HEK293 (cell line): ENCODE measurements around the gene KDELR1.

ENCODE experiments used
- FEZF1 ChIP-seq: fragments of 450-650 bp; formaldehyde crosslinking; IDR thresholded peaks from 2 replicates; pipeline ENCODE4 v1.5.1; 2016; ENCODE audit warnings: missing biosample characterization, missing genetic modification characterization
- HOXC10 ChIP-seq: sonication (generic); formaldehyde crosslinking; IDR thresholded peaks from 2 replicates; pipeline ENCODE4 v1.8.1; 2023; ENCODE audit warnings: mild to moderate bottlenecking, missing genetic modification reagents
- KLF1 ChIP-seq: fragments of 450-650 bp; formaldehyde crosslinking; IDR thresholded peaks from 2 replicates; pipeline ENCODE4 v1.5.1; 2016; ENCODE audit warnings: missing biosample characterization, missing genetic modification characterization
- MEIS1 ChIP-seq: sonication (generic); formaldehyde crosslinking; IDR thresholded peaks from 2 replicates; pipeline ENCODE4 v1.8.1; 2022; ENCODE audit warnings: missing genetic modification reagents, mild to moderate bottlenecking, borderline replicate concordance
- MYNN ChIP-seq: fragments of 450-650 bp; formaldehyde crosslinking; IDR thresholded peaks from 2 replicates; pipeline ENCODE4 v1.5.1; 2016; ENCODE audit warnings: missing biosample characterization, missing genetic modification characterization, borderline replicate concordance
- PBX3 ChIP-seq: sonication (generic); formaldehyde crosslinking; IDR thresholded peaks from 2 replicates; pipeline ENCODE4 v1.8.1; 2022; ENCODE audit warnings: mild to moderate bottlenecking, moderate library complexity, missing genetic modification reagents
- RBAK ChIP-seq: fragments of 450-650 bp; formaldehyde crosslinking; IDR thresholded peaks from 2 replicates; pipeline ENCODE4 v1.5.1; 2016; ENCODE audit warnings: missing biosample characterization, missing genetic modification characterization
- TCF7L2 ChIP-seq: IDR thresholded peaks from 2 replicates; pipeline ENCODE4 v1.6.1; 2011; ENCODE audit warnings: low read depth, mild to moderate bottlenecking, inconsistent platforms, low read length, moderate library complexity, borderline replicate concordance
- YY2 ChIP-seq: fragments of 450-650 bp; formaldehyde crosslinking; IDR thresholded peaks from 2 replicates; pipeline ENCODE4 v1.5.1; 2016; ENCODE audit warnings: missing biosample characterization, missing genetic modification characterization
- ZBTB1 ChIP-seq: fragments of 450-650 bp; formaldehyde crosslinking; IDR thresholded peaks from 2 replicates; pipeline ENCODE4 v1.5.1; 2016; ENCODE audit warnings: missing biosample characterization, missing genetic modification characterization
- ZBTB44 ChIP-seq: fragments of 450-650 bp; IDR thresholded peaks from 2 replicates; pipeline ENCODE4 v1.5.1; 2018; ENCODE audit warnings: missing biosample characterization, mild to moderate bottlenecking, missing genetic modification characterization
- ZNF211 ChIP-seq: fragments of 450-650 bp; formaldehyde crosslinking; IDR thresholded peaks from 2 replicates; pipeline ENCODE4 v1.5.1; 2016; ENCODE audit warnings: low read depth, missing biosample characterization, missing genetic modification characterization
- ZNF239 ChIP-seq: fragments of 450-650 bp; formaldehyde crosslinking; IDR thresholded peaks from 2 replicates; pipeline ENCODE4 v1.5.1; 2016; ENCODE audit warnings: missing biosample characterization, missing genetic modification characterization
- ZNF280D ChIP-seq: fragments of 450-650 bp; formaldehyde crosslinking; IDR thresholded peaks from 2 replicates; pipeline ENCODE4 v1.5.1; 2016; ENCODE audit warnings: missing biosample characterization, missing genetic modification characterization
- ZNF292 ChIP-seq: fragments of 450-650 bp; formaldehyde crosslinking; IDR thresholded peaks from 2 replicates; pipeline ENCODE4 v1.5.1; 2016; ENCODE audit warnings: low read depth, missing biosample characterization, missing genetic modification characterization, borderline replicate concordance
- ZNF366 ChIP-seq: fragments of 450-650 bp; formaldehyde crosslinking; conservative IDR thresholded peaks from 2 replicates; pipeline ENCODE4 v1.5.1; 2016; ENCODE audit warnings: missing biosample characterization, missing genetic modification characterization
- ZNF423 ChIP-seq: fragments of 450-650 bp; formaldehyde crosslinking; IDR thresholded peaks from 2 replicates; pipeline ENCODE4 v1.5.1; 2016; ENCODE audit warnings: missing biosample characterization, missing genetic modification characterization
- ZNF513 ChIP-seq: fragments of 450-650 bp; IDR thresholded peaks from 2 replicates; pipeline ENCODE4 v1.5.1; 2018; ENCODE audit warnings: missing biosample characterization, missing genetic modification characterization
- ZNF521 ChIP-seq: fragments of 450-650 bp; formaldehyde crosslinking; IDR thresholded peaks from 2 replicates; pipeline ENCODE4 v1.5.1; 2017; ENCODE audit warnings: missing biosample characterization, mild to moderate bottlenecking, missing genetic modification characterization
- ZNF580 ChIP-seq: fragments of 450-650 bp; formaldehyde crosslinking; IDR thresholded peaks from 2 replicates; pipeline ENCODE4 v1.5.1; 2016; ENCODE audit warnings: missing biosample characterization, missing genetic modification characterization
- ZNF621 ChIP-seq: fragments of 450-650 bp; formaldehyde crosslinking; IDR thresholded peaks from 2 replicates; pipeline ENCODE4 v1.5.1; 2017; ENCODE audit warnings: missing biosample characterization, missing genetic modification characterization
- ZNF76 ChIP-seq: fragments of 450-650 bp; formaldehyde crosslinking; IDR thresholded peaks from 2 replicates; pipeline ENCODE4; 2016; ENCODE audit warnings: low read depth, missing biosample characterization, missing genetic modification characterization, borderline replicate concordance
- ZSCAN30 ChIP-seq: fragments of 450-650 bp; IDR thresholded peaks from 2 replicates; pipeline ENCODE4 v1.5.1; 2018; ENCODE audit warnings: missing biosample characterization, mild to moderate bottlenecking, missing genetic modification characterization, moderate library complexity
- TF ChIP-seq, protein P1 (sequence below): fragments of 450-650 bp; formaldehyde crosslinking; IDR thresholded peaks from 2 replicates; pipeline ENCODE4 v1.5.1; 2016; ENCODE audit warnings: missing biosample characterization, missing genetic modification characterization

The KDELR1 gene

DNA sequence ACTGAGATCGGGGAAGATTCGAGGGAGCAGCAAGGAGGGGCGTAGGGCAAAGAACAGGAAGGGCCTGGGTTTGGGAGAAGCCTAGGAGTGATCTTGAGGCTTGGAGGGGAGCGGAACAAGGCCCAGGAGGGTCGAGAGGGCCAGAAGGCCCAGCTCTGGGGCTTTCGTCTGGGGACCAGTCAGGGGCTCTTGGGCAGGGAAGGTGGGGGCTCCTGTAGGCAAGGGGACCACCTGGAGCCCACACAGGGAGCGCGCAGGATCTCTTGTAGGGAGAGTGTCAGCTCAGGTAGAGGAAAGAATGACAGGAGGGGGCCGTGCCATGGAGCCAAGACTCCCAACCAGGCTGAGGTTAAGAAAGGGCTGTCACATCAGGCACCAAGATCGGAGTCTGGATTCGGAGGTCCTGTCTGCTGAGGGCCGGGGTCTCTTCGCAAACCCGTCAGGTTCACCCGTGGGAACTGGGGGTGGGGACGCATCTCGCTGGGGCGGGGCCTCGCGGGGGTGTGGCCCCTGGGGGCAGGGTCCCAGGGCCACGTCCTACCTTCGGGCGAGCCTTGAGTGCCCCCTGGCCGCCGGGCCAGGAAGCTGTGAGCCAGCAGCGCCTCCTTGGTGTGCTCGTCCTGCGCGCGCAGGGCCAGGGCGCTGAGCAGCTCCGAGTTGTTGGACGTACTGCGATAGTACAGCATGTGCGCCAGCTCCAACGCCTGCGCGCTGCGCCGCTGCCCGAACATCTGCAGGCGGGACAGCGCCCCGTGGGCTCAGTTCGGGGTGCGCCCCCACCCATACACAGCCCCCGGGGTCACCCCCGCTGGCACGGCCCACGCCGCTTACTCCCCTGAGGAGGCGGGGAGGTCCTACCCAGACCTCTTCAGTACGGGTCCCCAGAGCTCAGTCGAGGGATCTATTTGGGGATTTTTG, 57.6 kb downstream of the KDELR1 start (continued):
- TF ChIP-seq ZNF513 (tag by site-specific recombination) (no peak), ZNF580 (tag by site-specific recombination) (no peak), KLF1 (tag by site-specific recombination) (peak; percentile 64), MYNN (no peak), ZNF239 (tag by site-specific recombination) (no peak), ZSCAN30 (tag by site-specific recombination) (no peak), ZBTB1 (tag by site-specific recombination) (no peak), HOXC10 (CRISPR knock-in tag) (no peak), ZNF280D (tag by site-specific recombination) (no peak), TCF7L2 (no peak), ZNF621 (no peak), ZNF76 (no peak), ZNF423 (no peak), ZNF521 (tag by site-specific recombination) (no peak), PBX3 (CRISPR knock-in tag) (peak; percentile 30; the same call in 1 of the 2 replicates), ZNF211 (no peak), ZNF292 (tag by site-specific recombination) (no peak), RBAK (tag by site-specific recombination) (no peak), MEIS1 (no peak), FEZF1 (tag by site-specific recombination) (no peak), YY2 (no peak), ZNF366 (tag by site-specific recombination) (no peak), ZBTB44 (tag by site-specific recombination) (0 out of 2 replicates have a peak, but pooled peaks have one; percentile 29)
- TF ChIP-seq, protein P1, sequence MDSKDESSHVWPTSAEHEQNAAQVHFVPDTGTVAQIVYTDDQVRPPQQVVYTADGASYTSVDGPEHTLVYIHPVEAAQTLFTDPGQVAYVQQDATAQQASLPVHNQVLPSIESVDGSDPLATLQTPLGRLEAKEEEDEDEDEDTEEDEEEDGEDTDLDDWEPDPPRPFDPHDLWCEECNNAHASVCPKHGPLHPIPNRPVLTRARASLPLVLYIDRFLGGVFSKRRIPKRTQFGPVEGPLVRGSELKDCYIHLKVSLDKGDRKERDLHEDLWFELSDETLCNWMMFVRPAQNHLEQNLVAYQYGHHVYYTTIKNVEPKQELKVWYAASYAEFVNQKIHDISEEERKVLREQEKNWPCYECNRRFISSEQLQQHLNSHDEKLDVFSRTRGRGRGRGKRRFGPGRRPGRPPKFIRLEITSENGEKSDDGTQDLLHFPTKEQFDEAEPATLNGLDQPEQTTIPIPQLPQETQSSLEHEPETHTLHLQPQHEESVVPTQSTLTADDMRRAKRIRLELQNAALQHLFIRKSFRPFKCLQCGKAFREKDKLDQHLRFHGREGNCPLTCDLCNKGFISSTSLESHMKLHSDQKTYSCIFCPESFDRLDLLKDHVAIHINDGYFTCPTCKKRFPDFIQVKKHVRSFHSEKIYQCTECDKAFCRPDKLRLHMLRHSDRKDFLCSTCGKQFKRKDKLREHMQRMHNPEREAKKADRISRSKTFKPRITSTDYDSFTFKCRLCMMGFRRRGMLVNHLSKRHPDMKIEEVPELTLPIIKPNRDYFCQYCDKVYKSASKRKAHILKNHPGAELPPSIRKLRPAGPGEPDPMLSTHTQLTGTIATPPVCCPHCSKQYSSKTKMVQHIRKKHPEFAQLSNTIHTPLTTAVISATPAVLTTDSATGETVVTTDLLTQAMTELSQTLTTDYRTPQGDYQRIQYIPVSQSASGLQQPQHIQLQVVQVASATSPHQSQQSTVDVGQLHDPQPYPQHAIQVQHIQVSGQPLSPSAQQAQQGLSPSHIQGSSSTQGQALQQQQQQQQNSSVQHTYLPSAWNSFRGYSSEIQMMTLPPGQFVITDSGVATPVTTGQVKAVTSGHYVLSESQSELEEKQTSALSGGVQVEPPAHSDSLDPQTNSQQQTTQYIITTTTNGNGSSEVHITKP (tag by site-specific recombination): no peak
